HG03558 (cell line): ENCODE measurements around the gene ADIPOR2.
"Not testable (repeated sequence)": the region's sequence is repeated elsewhere in the genome, so short reads cannot be mapped to it uniquely, and the experiment has no call there.

Experiments
- ATAC-seq: cut with Tn5 transposase; IDR thresholded peaks from one replicate; pipeline ENCODE4 v1.9.1; 2021; ENCODE audit warnings: moderate number of reproducible peaks; ENCODE audit not compliant: unreplicated experiment; ENCODE audit errors: extremely low read depth

ADIPOR2 gene

GRCh38 chr12:1809591-1810190 is 118.8 kb downstream of the ADIPOR2 start:
- ATAC-seq: no peak

- no peak for ATAC-seq
These were observed 119.5 kb downstream of the ADIPOR2 start for GRCh38 chr12:1810201-1810930.

GRCh38 chr12:1810931-1811280 is 120.0 kb downstream of the ADIPOR2 start:
- ATAC-seq: no peak

- ATAC-seq: no peak
These were observed 120.5 kb downstream of the ADIPOR2 start for GRCh38 chr12:1811281-1811947.

DNA sequence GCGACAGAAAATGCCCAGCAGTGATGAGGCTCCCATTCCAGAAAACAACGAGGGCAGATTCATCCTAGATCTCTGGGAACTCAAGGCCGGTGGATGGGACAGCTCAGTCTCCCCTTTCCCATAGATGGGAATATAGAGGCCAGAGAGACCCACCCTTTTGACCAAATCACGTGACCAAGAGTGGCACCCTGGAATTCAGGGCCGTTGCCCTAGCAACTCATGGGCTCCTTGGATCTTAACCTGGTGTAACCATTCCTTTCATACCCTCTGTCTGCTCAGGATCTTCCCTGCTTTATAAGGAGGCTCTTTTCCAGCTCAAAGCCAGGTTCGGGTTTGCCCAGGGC is 121.0 kb downstream of the ADIPOR2 start:
- no peak for ATAC-seq

DNA sequence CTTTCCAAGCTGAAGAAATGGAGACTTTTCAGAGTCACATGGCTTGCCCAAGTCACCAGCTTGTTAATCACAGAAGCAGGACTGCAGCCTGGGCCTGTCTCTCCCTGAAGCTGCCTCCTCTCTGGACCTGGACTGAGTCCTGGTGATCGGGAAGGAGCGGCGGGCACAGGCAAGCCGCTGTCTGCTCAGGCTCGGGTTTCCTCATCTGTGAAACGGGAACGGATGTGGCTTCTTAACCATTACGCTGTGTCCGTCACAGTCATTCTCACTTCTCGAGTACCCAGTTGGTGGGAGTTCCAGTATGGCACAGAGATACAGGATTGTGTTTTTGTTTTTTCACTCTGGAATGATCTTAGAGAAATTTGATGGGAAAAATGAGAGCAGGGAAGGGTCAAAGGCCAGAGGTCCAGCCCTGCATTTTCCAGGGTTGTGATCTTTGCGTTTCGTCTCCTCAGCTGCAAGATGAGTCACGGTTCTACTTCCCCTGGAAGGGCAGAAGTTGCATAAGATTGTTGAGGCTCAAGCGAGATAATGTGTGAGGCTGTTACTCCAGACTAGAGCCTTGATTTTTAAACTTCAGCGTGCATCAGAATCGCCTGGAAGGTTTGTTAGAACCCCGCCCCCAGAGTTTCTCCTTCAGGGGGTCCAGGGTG is 121.9 kb downstream of the ADIPOR2 start:
- ATAC-seq: no peak

DNA sequence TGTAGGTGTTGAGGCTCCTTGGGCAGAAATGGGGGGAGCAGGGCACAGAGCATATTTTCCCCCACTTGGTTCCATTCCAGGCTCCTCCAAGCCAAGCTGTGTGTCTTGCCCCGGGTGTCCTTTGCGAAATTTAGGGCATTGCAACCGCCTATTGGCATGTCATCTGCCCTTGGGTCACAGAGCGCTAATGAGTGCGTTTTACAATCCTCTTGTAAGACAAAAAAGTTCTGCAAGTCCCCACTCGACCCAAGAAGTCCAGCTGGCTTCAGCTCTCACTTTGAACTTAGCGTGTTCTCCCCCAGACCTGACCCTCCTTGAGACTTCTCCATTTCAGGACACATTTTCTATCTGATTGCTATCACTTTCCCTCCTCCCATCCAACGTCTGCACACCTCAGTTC is 123.4 kb downstream of the ADIPOR2 start:
- no peak for ATAC-seq

DNA sequence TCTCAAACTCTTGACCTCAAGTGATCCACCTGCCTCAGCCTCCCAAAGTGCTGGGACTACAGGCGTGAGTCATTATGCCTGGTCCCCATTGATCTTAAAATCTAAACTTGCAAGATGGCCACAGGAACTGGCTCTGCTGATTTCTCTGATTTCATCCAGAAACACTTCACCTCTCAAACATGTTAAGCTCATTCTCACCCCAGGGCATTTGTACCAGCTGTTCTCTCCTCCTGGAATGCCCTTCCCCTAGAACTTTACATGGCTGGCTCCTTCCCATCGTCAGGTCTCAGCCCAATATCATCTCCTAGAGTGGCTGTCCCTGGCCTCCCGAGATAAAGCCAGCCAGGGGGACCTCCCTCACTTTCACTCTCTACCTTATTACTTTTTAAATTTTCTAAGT is 124.2 kb downstream of the ADIPOR2 start:
- no peak for ATAC-seq

GRCh38 chr12:1815814-1816729 is 125.2 kb downstream of the ADIPOR2 start:
- ATAC-seq: no peak

- no peak for ATAC-seq
These were observed 126.0 kb downstream of the ADIPOR2 start for GRCh38 chr12:1816730-1817348.

- ATAC-seq: not testable (repeated sequence)
These were observed 127.1 kb downstream of the ADIPOR2 start for GRCh38 chr12:1817928-1818327.

GRCh38 chr12:1819050-1819449 is 128.2 kb downstream of the ADIPOR2 start:
- no peak for ATAC-seq

DNA sequence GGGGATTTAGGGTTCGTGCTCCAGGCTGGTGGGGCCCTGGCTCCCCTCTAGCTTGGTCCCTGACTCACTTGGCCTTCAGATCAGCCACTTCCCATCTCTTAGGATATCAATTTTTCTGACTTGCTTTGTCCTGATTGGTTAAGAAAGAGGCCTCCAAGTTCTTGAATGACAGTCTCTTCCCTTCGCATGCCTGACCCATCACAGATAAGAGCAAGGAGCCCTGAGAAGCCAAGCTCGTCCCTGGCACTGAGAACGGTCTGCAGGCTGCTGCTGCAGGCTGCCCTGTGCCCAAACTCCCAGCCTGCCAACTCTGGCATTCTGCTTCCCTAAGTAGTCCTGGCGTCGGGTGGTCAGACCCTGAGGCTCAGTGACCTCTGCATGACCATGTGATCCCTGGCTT is 128.7 kb downstream of the ADIPOR2 start:
- ATAC-seq: no peak

GRCh38 chr12:1820191-1820895 is 129.5 kb downstream of the ADIPOR2 start, which contains the start of gene LRTM2:
LRTM2 (plus strand) TSS chr12:1820565; CDS start chr12:1828149, 7,584 bp downstream.
- ATAC-seq: no peak

DNA sequence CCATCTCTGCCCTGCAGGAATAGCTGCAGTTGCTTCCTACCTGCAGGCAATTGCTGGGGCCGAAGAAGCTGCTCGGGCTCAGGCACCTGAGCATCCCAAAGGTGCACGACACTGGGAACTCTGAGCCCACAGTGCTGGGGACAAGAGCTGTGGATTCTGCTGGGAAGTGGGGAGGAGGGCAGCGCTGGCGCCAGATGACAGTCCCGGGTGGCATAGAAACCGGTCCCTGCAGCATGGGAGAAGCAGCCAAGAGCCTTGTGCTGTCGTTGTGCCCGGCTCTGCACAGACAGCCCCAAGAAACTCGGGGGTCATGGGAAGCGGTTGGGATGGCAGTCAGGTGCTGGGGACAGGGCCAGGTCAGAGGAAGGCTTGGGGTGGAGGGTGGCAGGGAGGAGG is 130.0 kb downstream of the ADIPOR2 start:
- ATAC-seq: no peak

GRCh38 chr12:1821805-1822204 is 130.9 kb downstream of the ADIPOR2 start:
- ATAC-seq: no peak

GRCh38 chr12:1822699-1823098 is 131.8 kb downstream of the ADIPOR2 start:
- no peak for ATAC-seq

DNA sequence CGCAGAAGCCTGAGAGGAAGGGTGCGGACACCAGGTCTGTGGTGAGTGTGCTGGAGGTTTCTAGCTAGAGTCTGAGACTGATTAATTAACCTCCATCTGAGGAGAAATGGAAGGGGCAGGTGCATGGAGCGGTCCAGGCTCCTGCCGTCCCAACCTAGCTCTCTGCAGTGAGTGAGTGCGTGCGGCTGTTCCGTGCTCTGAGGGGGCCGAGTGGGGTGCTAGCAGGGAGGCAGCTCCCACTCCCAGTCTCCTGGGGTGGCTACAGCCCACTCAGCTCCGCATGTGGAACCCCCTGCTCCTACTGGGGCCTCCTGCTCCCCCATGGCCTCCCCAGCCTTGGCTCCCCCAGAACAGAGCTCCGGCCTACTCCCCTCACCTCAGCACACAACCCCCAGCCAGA is 132.4 kb downstream of the ADIPOR2 start:
- no peak for ATAC-seq
